HAP-1 (cell line): ENCODE results near the gene C2orf92.

Experiments used
- DNase-seq, 2 experiments: peaks; one replicate each; pipeline ENCODE4 v3.0.0-alpha.2; 2016 to 2020; ENCODE audit warnings: low spot score in 2 of 2
- H3K27me3 ChIP-seq: fragments of 250-450 bp; sonication (Bioruptor Pico); 2 replicates; pipeline ENCODE4 v1.5.1; 2020; ENCODE audit warnings: low read depth, mild to moderate bottlenecking, moderate library complexity
- H3K36me3 ChIP-seq: fragments of 250-450 bp; sonication (Bioruptor Pico); replicated peaks from 2 replicates; pipeline ENCODE4 v1.5.1; 2020; ENCODE audit warnings: mild to moderate bottlenecking
- H3K4me1 ChIP-seq: fragments of 250-450 bp; sonication (Bioruptor Pico); 2 replicates; pipeline ENCODE4 v1.5.1; 2020; ENCODE audit warnings: mild to moderate bottlenecking
- H3K4me3 ChIP-seq: fragments of 250-450 bp; sonication (Bioruptor Pico); 2 replicates; pipeline ENCODE4 v1.5.1; 2020; ENCODE audit warnings: mild to moderate bottlenecking, moderate library complexity
- H3K9me3 ChIP-seq: fragments of 250-450 bp; sonication (Bioruptor Pico); 2 replicates; pipeline ENCODE4 v1.5.1; 2020; ENCODE audit warnings: mild to moderate bottlenecking, moderate library complexity
- in situ Hi-C: fragments of 300-500 bp; cut with MboI; formaldehyde crosslinking; loops from 3 replicates; pipeline ENCODE4 v1.14.3; 2020; ENCODE audit warnings: low sequenced_read_pairs, inconsistent platforms, mixed read lengths

C2orf92 gene

GRCh38 chr2:97751752-97752151 is 82.2 kb downstream of the C2orf92 start:
- Histone ChIP-seq H3K4me3 (no peak overlapping the region), H3K4me1 (no peaks in the 10 kb centered on the region), H3K27me3 (no peaks in the 10 kb centered on the region), H3K36me3 (peaks cover 11% of the 10 kb centered on the region), H3K9me3 (no peaks in the 10 kb centered on the region)
- in situ Hi-C loops: no loop called here
- DNase-seq: no peak
